ENCODE measurements around the gene DPP9.

DPP9 gene

DNA sequence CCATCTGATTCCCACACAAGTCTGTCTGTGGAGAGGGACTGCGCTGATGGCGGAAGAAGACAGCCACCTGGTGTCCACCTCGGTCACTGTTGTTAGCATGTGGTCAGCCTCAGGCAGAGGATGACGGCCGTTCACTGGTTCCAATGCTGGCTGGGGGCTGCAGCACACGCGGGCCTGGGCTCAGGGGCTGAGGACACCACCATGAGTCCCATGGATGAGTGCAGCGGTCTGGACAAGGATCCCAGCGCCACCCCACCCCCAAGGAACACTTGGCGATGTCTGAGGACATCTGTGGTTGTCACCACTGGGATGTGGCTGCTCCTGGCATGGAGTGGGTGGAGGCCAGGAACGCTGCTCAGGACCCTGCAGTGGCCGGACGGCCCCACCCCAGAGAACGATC lies 10.9 kb downstream of the DPP9 start:
- in situ Hi-C loops (cut with MboI; ENCODE audit: low sequenced_read_pairs), result no loop called here

DNA sequence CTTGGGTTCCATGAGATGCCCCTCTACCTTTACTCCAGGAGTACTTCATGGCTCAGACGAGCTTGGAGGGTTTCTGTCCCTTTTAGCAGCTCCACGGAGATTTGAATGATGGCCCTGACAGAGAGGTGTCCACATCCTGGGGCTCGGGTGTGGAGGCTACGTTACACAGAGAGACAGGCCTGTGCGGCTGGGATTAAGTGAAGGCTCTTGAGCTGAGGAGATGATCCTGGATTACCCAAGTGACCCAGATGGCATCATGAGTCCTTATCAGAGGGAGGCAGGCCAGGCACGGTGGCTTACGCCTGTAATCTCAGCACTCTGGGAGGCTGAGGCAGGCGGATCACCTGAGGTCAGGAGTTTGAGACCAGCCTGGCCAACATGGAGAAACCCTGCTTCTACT lies 12.4 kb downstream of the DPP9 start:
- in situ Hi-C loops (cut with MboI; ENCODE audit: low sequenced_read_pairs), result no loop called here

GRCh38 chr19:4710281-4710600 lies 13.4 kb downstream of the DPP9 start:
- in situ Hi-C loops (cut with MboI; ENCODE audit: low sequenced_read_pairs), result no loop called here

GRCh38 chr19:4709440-4710280 lies 14.0 kb downstream of the DPP9 start:
- in situ Hi-C loops (cut with MboI; ENCODE audit: low sequenced_read_pairs), result no loop called here

- in situ Hi-C loops (cut with MboI; ENCODE audit: low sequenced_read_pairs), result no loop called here
Observed at GRCh38 chr19:4707956-4708650, 15.5 kb downstream of the DPP9 start.

DNA sequence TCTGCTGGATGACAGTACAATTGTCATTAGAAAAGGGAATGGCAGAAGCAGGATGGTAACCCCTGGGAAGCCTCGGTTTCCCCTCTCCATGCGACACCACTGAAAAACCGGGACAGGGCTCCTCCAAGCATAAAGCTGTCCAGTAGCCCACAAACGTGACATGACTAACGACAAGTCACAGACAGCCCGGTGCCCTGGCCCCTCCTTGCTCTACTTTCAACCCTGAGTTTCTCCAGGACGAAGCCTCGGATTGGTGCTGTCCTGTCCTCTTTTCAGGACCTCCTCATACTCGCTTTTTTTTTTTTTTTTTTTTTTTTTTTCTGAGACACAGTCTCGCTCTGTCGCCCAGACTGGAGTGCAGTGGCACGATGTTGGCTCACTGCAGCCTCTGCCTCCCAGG lies 16.3 kb downstream of the DPP9 start:
- in situ Hi-C loops (cut with MboI; ENCODE audit: low sequenced_read_pairs), result no loop called here

GRCh38 chr19:4705413-4706131 lies 18.1 kb downstream of the DPP9 start:
- in situ Hi-C loops (cut with MboI; ENCODE audit: low sequenced_read_pairs), result no loop called here

GRCh38 chr19:4704317-4704673 lies 19.3 kb downstream of the DPP9 start:
- in situ Hi-C loops (cut with MboI; ENCODE audit: low sequenced_read_pairs), result no loop called here

DNA sequence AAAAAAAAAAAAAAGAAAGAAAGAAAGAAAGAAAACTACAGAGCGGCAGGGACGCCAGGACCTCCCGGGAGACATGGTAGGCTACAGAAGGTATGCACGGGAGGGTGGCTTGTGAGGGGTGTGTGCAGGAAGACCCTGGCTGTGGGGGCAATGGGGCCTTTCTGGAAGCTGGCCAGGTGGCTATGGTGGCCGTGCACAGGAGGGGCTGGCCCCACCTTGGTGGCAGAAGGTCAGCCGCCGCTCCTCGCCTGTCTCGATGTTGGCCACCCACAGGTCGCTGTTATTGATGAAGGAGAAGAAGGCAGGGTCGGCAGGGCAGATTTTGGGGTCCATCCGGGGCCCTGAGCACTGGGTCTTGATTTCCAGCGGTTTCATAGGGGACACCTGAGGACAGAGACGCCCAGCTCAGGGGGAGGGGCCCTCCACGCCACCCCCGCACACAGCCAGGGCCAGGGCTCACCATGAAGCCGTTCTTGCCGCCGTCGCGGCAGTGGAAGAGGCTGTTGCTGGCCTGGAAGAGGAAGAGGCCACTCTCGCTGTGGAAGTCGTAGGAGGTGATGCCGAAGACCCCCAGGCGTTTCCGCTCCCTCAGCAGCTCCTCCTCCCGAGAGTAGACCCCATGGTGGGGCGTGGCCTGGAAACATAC lies 19.8 kb downstream of the DPP9 start:
- in situ Hi-C loops (cut with MboI; ENCODE audit: low sequenced_read_pairs), result no loop called here

DNA sequence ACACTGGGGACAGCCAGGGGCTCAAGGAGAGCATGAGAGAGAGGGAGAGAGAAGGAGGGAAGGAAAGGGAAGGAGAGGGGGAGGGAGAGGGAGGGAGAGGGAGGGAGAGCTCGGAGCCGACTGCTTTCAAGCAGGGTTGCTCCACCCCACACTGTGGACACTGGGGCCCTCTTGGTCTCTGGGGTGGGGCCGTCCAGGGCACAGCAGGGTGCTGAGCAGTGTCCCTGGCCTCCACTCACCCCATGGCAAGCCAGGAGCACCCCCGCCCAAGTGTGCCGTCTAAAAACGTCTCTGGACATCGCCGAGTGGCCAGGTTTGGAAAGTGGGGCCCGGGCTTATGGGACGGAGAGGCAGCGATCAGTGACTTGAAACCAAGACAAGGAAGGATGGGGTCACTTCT lies 20.9 kb downstream of the DPP9 start:
- in situ Hi-C loops (cut with MboI; ENCODE audit: low sequenced_read_pairs), result no loop called here

- in situ Hi-C loops (cut with MboI; ENCODE audit: low sequenced_read_pairs), result no loop called here
Observed at GRCh38 chr19:4701557-4701956, 22.1 kb downstream of the DPP9 start.

DNA sequence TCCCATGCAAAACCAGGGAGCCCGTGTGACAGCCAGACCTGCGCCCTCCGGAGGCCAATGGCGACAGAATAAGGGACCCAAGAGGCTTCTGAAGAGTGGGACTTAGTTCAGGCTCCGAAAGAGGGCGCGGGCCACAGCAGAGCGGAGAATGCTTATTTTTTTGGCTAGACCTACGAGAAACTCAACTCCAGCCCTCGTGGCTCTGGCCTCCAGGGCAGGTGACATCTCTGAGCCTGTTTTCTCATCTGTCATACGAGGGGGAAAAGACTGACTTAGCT lies 23.0 kb downstream of the DPP9 start:
- in situ Hi-C loops (cut with MboI; ENCODE audit: low sequenced_read_pairs), result no loop called here

DNA sequence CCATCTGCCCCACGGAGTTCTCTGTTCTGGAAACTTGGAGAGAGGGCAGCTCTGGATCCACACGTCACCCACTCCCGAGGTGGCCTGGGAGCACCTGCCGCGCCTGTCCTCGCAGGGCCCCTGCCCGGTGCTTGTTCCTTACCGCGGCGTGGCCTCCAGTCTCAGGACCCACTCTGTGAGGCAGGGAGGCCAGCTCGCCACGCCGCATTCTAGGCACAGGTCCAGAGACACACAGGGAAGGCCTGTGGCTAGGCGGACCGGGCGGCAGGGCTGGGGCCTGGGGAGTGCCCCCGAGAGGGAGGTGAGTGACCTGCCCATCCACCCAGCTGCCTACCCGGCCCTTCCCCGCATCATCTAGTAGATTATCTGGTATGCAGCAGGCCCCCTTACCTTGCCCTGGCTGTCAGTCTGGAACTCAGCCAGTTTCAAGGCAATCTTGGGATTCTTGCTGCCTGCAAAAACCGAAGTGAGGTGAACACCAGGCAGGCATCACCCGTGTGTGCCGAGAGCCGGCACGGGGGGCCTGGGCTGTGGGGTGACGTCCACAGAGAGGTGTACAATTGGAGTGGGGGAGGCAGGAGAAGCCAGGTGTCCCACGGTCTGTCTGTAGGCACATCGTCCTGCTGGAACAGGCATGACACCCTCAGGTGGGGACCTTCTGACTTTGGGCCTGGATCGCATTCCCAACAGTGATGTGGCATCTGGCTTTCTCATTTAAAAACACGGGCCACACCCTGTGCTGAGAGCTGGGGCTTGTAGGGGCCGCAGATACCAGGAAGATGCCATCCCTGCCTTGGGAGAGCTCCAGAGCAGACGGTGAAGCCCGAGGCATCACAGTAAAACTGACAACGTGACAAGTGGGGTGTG lies 23.6 kb downstream of the DPP9 start:
- in situ Hi-C loops (cut with MboI; ENCODE audit: low sequenced_read_pairs), result no loop called here

DNA sequence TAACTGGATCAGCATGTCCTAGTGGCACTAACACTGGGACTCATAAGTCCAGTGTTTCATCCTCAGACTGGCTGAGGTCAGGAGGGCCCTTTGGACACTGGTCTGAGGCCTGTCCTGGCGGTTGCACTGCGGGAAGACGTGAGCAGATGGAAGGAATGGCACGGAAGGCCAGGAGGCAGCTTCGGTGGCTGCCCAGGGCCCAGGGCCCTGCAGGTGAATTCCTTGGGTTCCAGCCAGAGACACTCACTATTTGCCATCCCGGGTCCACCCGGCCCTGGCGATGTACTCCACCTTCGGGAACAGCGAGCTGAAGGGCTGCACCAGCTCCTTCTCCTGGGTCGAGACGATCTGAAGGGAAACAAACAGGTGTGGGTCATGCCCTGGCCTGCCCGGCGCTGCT lies 26.3 kb downstream of the DPP9 start:
- in situ Hi-C loops (cut with MboI; ENCODE audit: low sequenced_read_pairs), result no loop called here

GRCh38 chr19:4695224-4695731 lies 28.4 kb downstream of the DPP9 start:
- in situ Hi-C loops (cut with MboI; ENCODE audit: low sequenced_read_pairs), result no loop called here

GRCh38 chr19:4694211-4694987 lies 29.2 kb downstream of the DPP9 start:
- in situ Hi-C loops (cut with MboI; ENCODE audit: low sequenced_read_pairs), result no loop called here

- in situ Hi-C loops (cut with MboI; ENCODE audit: low sequenced_read_pairs), result no loop called here
Observed at GRCh38 chr19:4693471-4694121, 30.0 kb downstream of the DPP9 start.

GRCh38 chr19:4693078-4693350 lies 30.6 kb downstream of the DPP9 start:
- in situ Hi-C loops (cut with MboI; ENCODE audit: low sequenced_read_pairs), result no loop called here

GRCh38 chr19:4692251-4693077 lies 31.2 kb downstream of the DPP9 start:
- in situ Hi-C loops (cut with MboI; ENCODE audit: low sequenced_read_pairs), result no loop called here

Measured in HL-60/S4 (cell line).